HG03039 (cell line): Measurements from ENCODE around the gene ZG16B.

Experiments used
- ATAC-seq: cut with Tn5 transposase; IDR thresholded peaks from one replicate; pipeline ENCODE4 v1.9.1; 2021; ENCODE audit warnings: mild to moderate bottlenecking, moderate library complexity; ENCODE audit not compliant: unreplicated experiment

The ZG16B gene

DNA sequence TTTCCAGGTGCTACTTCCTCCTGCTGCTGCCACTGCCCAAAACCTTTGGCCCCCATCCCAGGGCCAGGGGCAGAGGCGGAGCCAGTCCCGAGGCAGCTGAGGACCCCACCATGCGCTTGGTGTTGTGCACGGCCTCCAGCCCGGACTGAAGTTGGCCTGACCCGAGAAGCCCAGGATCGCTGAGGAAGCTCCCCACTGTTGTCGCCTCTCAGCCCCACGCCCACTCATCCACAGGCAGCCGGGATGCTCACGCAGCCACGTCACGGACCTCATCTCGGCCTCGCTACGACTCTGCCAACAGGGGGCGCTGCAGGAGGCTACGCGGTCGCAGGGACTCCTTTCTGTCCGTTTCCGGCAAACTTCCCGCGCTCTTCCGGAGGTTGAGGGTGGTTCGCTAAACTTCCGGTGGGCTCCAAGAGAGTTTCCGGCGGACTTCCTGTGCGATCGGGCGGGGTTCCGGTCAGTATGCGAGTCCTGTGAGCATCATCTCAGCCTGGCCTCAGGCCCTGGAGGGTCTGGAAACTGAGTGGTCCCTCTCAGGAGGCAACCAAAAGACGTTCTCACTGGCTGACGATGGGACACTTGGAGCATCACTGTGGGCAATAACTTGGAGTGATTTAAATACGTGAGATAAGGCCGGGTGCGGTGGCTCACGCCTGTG is 12.4 kb downstream of the ZG16B start:
- ATAC-seq: no peak

DNA sequence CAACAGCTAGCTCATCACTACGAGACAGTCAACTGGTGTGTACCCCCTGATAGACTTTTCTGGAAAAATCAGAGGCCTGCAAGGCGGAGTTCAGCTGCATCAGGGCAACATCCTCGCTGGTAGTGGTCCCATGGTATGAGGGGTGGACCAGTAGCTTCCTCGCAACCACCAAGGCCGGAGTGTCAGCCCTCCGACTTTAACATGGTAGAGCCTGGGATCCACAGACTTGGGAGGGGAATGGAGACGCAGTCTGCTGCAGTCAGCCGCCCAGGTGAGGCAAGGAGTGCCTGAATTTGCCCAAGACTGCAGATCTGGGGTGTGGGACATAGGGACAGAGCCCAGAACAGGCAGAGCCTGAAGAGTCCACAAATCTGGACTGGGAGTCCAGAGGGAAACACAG is 13.4 kb downstream of the ZG16B start:
- ATAC-seq: no peak

DNA sequence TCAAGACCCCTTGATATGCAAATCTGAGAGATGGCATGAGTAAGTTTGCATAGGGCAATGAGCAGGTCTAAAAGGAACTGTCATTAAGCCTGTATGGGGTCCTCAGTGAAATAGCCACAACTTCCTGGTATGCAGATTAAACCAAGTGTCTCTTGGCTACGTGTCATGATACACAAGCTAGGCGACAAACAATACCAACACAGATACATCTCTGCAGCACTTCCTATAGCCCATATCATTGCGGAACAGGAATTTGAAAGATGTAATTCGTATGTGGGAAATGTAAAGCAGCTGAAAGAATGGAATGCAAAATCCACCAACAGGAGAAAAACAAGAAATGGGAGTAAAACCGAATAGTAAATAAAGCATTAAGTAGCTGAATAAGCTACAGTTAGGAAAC is 15.0 kb downstream of the ZG16B start:
- ATAC-seq: no peak

DNA sequence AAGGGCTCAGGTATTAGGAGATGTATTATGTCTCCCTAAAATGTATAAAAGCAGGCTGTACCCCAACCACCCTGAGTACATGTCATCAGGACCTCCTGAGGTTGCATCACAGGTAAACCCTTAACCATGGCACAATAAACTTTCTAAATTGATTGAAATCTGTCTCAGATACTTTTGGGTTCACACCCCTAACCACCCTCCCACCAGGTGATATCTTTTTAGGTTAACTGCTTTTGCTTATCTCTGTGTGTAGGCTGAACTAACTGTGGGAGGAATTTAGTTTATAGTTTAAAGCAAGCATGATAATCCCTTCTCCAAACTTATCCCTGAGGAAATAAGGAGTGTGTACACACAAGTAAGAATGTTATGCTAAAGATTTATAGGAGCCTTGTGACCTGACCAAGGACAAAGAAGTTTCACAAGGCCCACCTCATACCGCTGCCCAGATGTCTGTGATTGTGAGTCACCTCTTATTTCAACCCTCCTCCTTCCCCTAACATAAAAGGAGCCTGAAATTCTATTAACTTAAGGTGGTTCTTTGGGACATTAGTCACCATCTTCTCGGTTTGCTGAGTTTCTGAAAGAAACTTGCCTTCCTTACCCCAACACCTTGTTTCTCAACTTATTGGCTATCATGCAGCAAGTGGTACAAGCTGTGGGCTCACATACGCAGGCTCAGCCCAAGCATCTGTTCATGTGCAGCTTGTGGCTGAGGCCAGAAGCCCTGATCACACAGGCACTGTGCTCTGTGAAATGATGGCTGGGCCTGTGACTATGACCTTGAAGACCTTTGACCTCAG is 16.6 kb downstream of the ZG16B start:
- no peak for ATAC-seq

DNA sequence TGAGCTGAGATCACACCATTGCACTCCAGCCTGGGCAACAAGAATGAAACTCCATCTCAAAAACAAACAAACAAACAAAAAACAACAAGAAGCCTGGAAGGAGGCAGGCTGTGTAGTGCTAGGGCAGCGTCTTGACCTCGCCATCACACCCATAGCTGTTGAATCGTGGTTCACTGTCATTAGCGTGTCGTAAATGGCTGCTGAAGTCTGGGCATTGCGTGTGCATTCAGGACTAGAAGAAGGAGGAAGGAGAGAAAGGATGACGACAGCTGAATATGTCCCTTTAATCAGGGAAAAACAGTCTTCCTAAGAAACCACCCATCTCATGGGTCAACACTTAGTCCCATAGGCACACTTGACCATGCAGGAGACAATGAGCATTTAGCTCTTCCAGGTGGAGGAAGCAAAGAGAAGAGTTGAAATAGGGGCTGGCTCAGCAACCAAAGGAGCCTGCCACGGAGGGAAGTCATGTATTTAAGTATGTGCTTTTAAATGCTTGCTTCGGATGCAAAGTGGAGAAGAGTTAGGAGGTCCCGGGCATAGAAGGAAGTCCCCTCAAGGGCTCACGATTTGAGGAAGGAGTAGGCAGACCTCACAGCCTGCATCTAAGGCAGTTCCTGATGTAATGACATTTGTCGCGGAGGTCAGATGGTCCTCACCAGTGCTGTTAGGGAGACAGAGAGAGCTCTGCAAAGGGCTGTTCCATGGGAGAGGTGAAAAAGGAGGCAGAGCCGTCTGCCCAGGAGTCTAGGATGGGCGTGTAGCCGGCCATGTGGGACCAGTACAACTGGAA is 19.0 kb downstream of the ZG16B start:
- ATAC-seq: no peak

DNA sequence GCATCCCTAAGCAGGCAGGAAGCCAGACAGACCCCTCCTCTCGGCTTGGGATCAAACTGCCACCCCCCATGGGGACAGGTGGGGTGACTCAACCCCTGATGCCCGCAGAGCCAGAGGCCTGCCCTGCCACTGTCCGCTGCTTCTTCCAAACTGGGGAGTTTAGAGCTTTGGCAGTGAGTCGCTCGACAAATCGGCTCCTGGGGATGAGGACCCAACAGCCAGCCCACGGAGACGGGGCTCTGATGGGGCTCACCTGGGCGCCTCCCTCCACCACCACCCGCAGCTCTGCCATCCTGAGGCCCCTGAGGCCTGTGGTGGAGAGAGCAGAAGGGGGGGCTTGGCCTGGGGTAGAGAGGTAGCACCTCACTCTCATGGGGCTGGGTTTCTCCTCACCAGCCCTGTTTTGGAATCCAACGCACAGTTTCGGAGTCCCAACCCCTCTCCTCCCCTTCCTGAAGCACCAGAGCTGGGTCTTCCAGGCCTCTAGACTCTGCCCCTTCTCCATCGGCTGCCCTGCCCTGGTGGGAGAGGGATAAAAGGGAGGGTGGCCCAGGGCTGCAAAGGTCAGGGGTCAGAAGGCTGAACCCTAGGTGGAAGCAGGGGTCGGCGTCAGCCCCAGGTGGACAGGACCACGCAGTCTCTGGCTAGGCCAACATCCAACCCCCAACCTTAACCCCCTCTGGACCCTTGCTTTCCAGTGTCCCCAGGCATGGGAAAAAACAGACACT is 22.1 kb downstream of the ZG16B start:
- no peak for ATAC-seq

DNA sequence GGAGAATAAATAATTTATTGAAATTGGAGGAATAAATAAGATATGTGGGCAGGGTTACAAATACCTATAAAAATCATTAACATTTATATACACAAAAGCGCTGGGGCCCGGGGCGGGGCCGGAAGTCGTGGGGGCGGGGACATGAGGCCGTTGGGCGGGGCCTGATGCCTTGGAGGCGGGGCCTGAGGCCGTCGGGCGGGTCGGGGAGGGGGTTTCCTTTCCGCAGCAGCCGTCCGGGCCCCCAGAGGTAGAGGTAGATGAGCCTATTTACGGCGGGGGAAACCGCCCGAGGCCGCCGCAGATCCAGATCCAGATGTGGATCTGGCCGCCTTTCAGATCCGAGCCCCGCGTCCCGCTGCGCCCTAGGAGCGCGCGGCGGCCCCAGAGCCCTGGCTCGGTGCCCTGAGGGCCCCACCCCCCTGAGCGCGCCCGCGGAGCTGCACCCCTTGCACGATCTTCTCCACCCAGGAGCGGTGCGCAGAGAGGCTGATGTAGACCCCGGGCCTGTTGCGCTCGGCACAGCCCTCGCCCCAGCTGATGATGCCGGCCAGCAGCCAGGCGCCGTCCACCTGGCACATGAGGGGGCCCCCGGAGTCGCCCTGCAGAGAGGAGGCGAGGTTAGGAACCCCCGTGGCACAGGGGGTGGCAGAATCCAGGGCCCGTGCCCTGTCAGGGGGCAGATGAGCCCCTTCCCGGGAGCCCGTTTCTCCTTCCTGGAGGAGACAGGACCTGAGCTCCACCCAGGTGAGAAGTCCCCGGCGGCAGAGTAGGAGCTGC is 22.8 kb downstream of the ZG16B start:
- ATAC-seq: no peak

DNA sequence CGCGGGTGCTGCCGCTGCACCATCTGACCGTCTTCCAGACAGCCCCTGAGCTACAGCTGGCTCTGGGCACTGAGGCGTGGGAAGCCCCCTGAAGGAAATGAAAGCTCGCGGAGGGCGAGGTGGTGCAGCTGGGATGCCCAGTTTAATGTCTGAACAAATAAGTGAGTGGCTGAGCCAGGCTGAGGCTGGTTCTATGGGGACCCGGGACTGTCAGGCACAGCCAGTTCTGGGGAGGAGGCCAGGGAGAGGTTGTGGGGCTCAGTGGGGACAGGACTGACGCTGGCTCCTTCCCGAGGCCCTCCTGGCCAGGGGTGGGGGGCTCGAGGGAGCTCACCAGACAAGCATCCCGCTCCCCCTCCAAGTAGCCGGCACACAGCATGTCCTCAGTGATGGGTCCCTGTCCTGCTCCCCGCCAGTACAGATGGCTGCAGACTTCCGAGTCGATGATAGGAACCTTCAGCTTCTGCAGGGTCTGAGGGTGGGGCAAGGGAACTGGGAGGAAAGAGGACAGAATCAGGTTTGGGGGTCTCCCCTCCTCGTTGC is 23.5 kb downstream of the ZG16B start:
- no peak for ATAC-seq

DNA sequence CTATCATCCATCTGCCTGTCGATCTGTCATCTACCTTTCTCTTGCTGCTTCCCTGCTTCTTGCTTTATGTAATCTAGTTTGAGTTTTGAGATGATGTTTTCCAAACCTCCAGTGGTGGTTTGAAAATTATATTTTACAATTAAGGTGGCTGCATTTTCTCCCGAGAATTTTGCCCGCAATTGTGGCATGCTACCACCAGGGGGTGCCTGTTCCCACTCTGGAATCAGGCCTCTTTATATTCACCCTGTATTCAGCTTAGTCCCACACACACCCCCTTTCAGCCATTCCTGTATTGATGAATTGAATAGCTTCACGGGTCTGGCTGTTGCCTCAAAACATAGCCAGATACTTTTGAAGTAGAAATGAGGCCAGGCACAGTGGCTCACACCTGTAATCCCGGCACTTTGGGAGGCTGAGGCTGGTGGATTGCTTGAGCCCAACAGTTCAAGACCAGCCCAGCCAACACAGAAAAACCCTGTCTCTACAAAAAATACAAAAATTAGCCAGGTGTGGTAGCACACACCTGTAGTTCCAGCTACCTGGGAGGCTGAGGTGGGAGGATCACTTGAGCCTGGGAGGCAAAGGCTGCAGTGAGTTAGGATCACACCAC is 24.7 kb downstream of the ZG16B start:
- no peak for ATAC-seq

DNA sequence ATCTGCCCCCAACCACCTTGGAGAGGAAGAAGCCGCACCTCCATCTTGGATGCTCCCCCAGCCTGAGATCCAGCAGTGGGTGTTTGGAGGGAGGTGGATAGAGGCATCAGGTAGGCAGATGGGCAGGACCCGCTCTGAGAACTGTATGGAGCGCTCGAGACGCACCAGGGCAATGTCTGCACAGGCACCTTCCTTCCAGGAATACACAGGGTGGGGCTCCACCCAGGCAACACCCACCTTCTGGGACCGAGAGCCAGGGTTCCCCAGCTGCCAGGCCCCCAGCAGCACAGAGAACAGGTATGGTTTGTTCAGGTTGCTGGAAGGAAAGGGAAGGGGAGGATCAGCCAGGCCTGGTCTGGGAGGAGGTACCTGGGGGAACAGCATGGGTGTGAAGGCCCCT is 25.4 kb downstream of the ZG16B start:
- ATAC-seq: no peak

DNA sequence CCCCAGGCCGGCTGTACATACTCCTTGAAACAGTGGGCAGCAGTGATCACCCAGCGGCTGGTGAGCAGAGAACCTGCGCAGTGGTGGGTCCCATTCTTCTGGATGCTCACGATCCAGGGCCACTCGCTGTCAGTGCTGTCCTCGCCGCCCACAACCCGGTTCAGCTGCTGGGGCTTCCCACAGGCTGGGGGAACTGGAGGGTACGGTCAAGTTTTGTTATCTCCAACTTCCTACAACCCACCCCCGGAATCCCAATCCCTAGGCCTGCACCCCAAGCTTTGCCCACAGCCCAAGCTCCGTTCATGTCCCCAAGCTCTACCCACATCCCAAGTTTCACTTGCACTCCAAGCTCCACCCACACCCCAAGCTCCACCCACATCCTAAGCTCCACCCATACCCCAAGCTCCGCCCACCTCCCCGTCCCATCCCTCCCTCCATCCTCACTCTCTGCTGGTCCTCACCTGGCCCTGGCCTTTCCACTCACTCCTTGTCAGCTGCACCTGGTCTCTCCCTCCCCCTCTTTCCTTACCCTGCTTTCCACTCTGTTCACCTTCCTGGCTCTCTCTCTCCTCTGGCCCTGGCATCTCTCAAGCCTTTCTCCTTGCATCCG is 26.1 kb downstream of the ZG16B start:
- ATAC-seq: no peak

DNA sequence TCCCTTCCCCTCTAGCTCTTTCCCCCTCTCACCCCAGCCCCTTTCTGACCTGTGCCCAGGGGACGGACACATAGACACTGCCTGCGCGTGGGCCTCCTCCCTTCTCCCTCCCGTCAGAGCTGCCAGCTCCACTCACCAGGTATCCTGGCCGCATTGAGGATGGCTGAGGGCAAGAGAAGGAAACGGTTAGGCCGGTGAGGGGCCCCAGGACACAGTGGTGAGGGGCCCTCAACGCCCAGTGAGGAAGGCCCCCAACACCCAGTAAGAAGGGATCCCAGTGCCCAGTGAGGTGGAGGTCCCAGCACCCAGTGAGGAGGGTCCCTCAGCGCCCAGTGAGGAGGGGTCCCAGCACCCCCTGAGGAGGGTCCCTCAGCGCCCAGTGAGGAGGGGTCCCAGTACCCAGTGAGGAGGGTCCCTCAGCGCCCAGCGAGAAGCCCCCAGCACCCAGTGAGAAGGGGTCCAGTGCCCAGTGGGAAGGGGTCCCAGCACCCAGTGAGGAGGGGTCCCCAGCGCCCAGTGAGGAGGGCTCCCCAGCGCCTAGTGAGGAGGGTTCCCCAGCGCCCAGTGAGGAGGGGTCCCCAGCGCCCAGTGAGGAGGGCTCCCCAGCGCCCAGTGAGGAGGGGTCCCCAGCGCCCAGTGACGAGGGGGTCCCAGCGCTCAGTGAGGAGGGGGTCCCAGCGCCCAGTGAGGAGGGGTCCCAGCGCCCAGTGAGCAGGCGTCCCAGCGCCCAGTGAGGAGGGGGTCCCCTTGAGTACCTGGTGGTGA is 26.8 kb downstream of the ZG16B start:
- no peak for ATAC-seq

DNA sequence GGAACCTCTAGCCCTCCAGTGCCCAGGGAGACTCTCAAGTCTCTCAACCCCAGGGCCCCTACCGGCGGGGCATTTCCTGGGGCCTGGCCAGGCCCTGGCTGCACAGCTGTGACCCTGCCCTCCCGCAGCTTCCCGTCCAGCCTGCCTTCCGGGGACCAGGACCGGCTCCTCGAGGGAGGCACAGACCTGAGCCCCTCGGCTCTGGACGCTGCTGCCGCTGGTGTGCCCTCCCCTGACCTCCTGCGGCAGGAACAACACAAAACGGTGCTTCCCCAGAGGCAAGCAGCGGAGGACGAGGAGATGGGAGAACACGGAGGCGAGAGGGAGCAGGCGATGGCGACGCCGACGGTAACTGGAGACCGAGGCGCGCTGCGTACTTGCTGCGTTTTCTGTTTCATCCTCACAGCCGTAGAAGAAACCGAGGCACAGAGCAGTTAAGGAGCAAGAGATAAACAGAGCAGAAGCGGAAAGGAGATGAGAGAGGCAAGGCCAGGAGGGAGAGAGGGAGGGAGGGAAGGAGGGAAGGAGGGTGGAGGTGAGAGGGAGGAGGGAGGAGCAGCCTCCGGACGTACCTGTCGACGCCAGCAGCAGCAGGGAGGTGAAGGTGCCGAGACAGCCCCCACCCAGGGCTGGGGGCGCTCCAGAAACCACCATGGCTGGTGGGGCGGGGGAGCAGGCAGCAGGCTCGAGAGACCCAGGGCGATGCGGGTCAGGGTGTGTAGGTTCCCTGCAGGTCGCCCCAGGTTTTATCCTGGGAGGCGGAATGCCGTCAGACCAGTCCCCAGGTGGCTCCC is 27.5 kb downstream of the ZG16B start, which contains the start of gene PRSS22:
TSS of gene PRSS22 (minus strand) at position 720 of the 794 bp plus-strand sequence. CDS start at position 654, 66 bp downstream.
- no peak for ATAC-seq

DNA sequence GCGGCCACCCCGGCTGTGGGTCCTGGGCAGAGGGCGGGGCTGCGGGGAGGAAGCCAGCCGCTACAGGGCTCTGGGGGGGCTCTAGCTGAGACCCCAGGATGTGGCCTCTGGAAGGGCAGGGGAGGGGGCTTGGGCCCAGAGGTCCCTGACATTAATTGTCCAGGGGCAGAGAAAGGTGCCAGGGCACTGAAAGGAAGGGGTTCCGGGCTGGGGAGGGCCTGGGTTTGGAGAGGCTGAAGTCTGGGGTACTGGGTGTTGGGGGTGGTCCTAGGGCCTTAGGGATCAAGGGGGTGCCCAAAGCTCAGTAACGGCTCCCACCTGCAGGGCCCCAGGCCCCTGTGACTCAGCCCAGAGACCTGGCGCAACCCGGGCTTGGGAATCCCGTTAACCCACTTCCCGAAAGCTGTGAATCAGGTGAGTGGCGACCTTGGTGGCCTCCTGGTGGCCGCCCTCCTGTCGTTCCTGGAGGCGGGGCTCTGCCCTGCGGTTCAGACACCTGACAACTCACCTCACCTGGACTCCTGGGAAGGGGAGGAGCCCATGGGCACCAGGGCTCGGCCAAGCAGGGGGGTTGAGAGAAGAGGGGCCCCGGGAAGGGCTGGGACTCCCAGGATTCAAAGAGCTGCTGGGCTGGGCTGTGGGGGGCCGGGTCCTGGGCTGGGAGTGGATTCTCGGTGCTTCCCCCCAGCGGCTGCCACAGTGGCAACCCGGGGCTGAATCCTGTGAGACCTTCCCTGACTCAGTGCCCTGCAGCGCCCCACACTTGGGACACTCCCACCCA is 28.3 kb downstream of the ZG16B start:
- no peak for ATAC-seq

DNA sequence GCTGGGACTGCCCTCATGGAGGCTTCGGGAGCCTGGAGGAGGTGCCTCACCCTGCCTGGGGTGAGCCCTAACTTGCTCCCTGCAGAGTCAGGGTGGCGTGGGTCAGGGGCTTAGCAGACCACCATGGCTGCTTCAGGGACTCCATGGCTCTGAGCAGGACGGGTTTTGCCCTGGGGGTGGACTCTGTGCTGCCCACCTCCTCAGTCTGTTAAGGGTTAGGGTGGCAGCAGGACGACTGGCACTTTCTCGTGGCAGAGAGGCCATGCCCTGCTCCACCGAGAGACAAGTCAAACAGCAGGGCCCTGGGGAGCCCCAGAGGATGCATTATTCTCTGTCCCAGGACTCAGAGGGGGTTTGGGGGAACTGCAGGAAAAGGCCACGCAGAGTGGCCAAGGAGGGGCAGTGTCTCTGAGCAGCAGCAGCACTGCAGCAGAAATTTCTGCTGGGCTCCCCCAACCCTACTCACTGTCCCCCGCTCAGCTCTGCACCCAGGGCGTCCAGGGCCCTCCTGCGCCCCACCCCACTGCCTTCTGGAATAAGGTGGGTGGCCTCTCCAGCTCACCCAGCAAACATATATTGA is 29.7 kb downstream of the ZG16B start:
- no peak for ATAC-seq

DNA sequence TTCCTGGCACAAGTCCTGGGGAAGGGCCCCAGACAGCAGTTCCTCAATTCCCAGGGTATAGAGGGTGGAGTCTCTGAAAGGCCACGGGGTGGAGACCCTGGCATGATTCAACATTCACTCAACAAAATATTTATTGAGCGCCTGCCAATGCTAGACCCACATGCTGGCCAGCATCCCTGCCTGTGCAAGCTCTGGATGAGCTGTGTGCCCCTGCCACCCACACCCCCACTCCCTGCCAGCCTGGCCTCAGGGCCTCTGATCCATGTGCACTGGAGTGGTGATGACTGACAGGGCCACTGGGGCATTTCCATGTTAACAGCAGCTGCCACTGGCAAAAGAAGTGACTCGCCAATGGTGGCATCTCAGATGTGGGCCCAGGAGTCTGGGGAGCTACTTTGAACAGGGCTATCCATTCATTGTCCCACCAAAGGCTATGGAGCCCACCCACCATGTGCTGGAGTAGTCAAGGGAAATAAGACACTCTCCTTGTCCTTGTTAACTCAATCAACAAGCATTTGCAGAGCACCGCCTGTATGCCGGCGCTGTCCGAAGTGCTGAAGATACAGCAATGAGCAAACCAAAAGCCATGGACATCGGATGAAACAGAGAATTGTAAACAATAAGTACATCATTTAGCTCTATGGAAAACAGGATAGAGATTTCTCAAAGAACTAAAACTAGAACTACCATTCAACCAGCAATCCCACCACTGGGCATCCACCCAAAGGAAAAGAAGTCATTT is 30.9 kb downstream of the ZG16B start:
- ATAC-seq: no peak
